HL-60 (cell line): ENCODE measurements around the gene DNALI1.

Experiments
- CTCF ChIP-seq: IDR thresholded peaks from one replicate; pipeline ENCODE4 v1.5.1; 2011; ENCODE audit warnings: low read length, control low read depth, inconsistent platforms; ENCODE audit not compliant: insufficient read depth
- POLR2AphosphoS5 ChIP-seq: IDR thresholded peaks from 2 replicates; pipeline ENCODE4 v1.6.1; 2012; ENCODE audit warnings: low read depth
- REST ChIP-seq: IDR thresholded peaks from 2 replicates; pipeline ENCODE4 v1.6.1; 2012; ENCODE audit warnings: low read depth; ENCODE audit not compliant: insufficient replicate concordance

DNA sequence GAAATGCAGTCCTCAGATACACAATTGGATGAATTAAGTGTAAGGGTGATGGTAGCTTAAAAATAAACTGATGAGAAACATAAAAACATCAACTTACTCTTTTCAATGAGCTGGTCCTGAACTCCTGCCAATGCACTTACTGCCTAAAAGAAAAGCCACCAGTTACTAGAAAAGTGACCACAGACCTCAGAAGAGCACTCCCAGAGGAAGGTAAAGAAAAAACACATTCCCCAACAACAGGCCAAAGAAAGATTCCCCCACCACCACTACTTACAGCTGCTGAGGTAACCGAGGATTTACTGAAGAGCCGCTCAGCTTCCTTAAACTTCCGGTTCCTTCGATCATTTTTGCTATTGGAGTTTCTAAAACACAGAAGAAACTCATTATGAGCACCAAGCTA, 47.6 kb upstream of the DNALI1 start:
- TF ChIP-seq CTCF (no peak), POLR2AphosphoS5 (no peak), REST (no peak)
